Measurements from ENCODE around the gene MAPK7.

The MAPK7 gene

GRCh38 chr17:19412984-19413383 lies 34.7 kb downstream of the MAPK7 start:
- peaks cover 3% of the 10 kb centered on the region; the same call in 1 of the 2 replicates for H3K27me3 ChIP-seq (replicated peaks; ENCODE audit: control insufficient read depth, insufficient read depth, low read length)
- H3K36me3 ChIP-seq (ENCODE audit: control insufficient read depth, insufficient read depth, low read length), result no peaks in the 10 kb centered on the region
- H3K4me3 ChIP-seq (replicated peaks; ENCODE audit: low read depth, low read length), result no peak overlapping the region
- TF ChIP-seq, protein P1, sequence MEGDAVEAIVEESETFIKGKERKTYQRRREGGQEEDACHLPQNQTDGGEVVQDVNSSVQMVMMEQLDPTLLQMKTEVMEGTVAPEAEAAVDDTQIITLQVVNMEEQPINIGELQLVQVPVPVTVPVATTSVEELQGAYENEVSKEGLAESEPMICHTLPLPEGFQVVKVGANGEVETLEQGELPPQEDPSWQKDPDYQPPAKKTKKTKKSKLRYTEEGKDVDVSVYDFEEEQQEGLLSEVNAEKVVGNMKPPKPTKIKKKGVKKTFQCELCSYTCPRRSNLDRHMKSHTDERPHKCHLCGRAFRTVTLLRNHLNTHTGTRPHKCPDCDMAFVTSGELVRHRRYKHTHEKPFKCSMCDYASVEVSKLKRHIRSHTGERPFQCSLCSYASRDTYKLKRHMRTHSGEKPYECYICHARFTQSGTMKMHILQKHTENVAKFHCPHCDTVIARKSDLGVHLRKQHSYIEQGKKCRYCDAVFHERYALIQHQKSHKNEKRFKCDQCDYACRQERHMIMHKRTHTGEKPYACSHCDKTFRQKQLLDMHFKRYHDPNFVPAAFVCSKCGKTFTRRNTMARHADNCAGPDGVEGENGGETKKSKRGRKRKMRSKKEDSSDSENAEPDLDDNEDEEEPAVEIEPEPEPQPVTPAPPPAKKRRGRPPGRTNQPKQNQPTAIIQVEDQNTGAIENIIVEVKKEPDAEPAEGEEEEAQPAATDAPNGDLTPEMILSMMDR (IDR thresholded peaks at IDR 0.05; ENCODE audit: insufficient read depth, low read length, poor library complexity, severe bottlenecking), result no peak
- no peak for DNase-seq (ENCODE audit: extremely low read depth, insufficient read length)

GRCh38 chr17:19413761-19414160 lies 35.5 kb downstream of the MAPK7 start:
- Histone ChIP-seq H3K36me3 (ENCODE audit: control insufficient read depth, insufficient read depth, low read length) (no peaks in the 10 kb centered on the region), H3K27me3 (replicated peaks; ENCODE audit: control insufficient read depth, insufficient read depth, low read length) (peaks cover 3% of the 10 kb centered on the region; the same call in 1 of the 2 replicates), H3K4me3 (replicated peaks; ENCODE audit: low read depth, low read length) (no peak overlapping the region)
- no peak for DNase-seq (ENCODE audit: extremely low read depth, insufficient read length)
- TF ChIP-seq, protein P1 (IDR thresholded peaks at IDR 0.05; ENCODE audit: insufficient read depth, low read length, poor library complexity, severe bottlenecking), result no peak

- Histone ChIP-seq H3K27me3 (replicated peaks; ENCODE audit: control insufficient read depth, insufficient read depth, low read length) (peaks cover 3% of the 10 kb centered on the region; the same call in 1 of the 2 replicates), H3K4me3 (replicated peaks; ENCODE audit: low read depth, low read length) (no peak overlapping the region), H3K36me3 (ENCODE audit: control insufficient read depth, insufficient read depth, low read length) (no peaks in the 10 kb centered on the region)
- TF ChIP-seq, protein P1 (IDR thresholded peaks at IDR 0.05; ENCODE audit: insufficient read depth, low read length, poor library complexity, severe bottlenecking), result no peak
- no peak for DNase-seq (ENCODE audit: extremely low read depth, insufficient read length)
These were observed 36.3 kb downstream of the MAPK7 start for GRCh38 chr17:19414396-19415280.

DNA sequence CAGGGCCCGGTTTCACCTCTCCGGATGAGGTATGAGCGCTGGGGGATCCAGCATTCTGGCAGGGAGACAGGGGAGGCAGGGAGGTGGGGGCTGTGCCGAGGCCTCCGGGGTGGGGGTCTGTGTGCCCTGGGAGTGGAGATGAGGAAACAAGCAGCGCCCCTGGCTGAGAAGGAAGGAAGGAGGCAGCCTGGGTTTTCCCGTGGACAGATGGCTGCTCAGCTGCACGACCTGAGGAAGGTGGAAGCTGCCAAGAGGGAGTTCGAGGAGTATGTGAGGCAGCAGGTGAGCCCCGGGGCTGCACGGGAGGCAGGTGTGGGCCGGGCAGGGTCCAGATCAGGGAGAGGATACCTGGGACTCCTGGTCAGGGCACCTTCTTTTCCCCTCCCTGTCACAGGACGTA lies 37.0 kb downstream of the MAPK7 start:
- Histone ChIP-seq H3K36me3 (ENCODE audit: control insufficient read depth, insufficient read depth, low read length) (no peaks in the 10 kb centered on the region), H3K4me3 (replicated peaks; ENCODE audit: low read depth, low read length) (no peak overlapping the region), H3K27me3 (replicated peaks; ENCODE audit: control insufficient read depth, insufficient read depth, low read length) (peaks cover 3% of the 10 kb centered on the region; the same call in 1 of the 2 replicates)
- DNase-seq (ENCODE audit: extremely low read depth, insufficient read length), result no peak
- TF ChIP-seq, protein P1 (IDR thresholded peaks at IDR 0.05; ENCODE audit: insufficient read depth, low read length, poor library complexity, severe bottlenecking), result no peak

GRCh38 chr17:19415806-19416775 lies 37.8 kb downstream of the MAPK7 start:
- no peak for DNase-seq (ENCODE audit: extremely low read depth, insufficient read length)
- TF ChIP-seq, protein P1 (IDR thresholded peaks at IDR 0.05; ENCODE audit: insufficient read depth, low read length, poor library complexity, severe bottlenecking), result no peak

More at GRCh38 chr17:19415806-19416775, 37.8 kb downstream of the MAPK7 start:
- Histone ChIP-seq H3K27me3 (replicated peaks; ENCODE audit: control insufficient read depth, insufficient read depth, low read length) (peaks cover 3% of the 10 kb centered on the region; the same call in 1 of the 2 replicates), H3K4me3 (replicated peaks; ENCODE audit: low read depth, low read length) (no peak overlapping the region), H3K36me3 (ENCODE audit: control insufficient read depth, insufficient read depth, low read length) (no peaks in the 10 kb centered on the region)

Measured in GM06990 (cell line).